Measurements from ENCODE around the gene PACSIN2.
"Not testable (repeated sequence)": the region's sequence is repeated elsewhere in the genome, so short reads cannot be mapped to it uniquely, and the experiment has no call there.

The PACSIN2 gene

DNA sequence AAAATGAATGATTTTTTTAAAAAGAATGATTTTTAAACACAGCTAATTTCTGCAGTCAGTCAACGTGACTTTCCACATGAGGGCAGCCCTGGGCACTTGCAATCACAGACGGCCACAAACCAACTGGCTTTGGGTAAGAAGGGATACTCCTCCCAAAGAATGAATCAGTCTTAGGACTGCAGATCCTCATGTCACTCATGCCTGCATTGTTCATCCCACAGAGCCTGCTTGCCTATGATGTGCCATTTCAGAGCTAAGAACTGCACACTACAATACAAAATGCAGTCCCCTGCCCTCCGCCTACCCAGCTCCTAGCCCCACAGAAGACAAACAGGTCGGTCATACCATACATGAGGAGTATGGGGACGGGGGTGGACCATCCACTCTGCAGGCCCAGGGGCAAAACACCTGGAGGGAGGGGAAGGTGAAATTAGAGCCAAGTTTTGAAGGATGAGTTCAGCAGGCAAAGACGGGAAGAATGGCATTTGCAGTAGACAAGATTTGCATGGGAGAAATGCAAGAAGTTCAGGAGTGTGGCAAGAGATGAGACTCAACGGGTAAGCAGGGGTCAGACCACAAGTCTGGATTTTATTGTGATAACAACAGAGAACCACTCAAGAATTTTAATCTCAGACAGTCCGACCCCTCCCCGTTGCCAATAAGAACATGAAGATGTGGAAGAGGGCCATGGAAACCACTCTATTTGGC lies 24.7 kb downstream of the PACSIN2 start:
- DNase-seq = no peak

DNA sequence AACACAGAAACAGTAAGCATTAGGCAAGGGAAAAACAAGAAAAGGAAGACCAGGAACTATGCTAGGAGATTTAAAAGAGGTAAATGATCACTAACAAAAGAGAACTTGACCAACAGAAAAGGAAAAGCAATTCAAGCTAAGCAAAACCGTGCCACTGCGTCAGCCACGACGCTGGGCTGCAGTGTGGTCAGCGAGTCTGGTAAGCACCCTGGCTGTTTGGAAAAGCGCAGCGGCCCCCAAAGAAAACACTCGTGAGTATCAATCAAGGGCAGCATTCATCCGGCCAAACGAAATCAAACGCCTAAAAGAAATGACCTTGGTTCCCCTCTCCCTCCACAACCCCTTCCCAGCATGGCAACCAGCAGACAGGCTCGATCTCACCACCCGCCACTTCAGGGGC lies 28.8 kb downstream of the PACSIN2 start:
- DNase-seq = no peak

DNA sequence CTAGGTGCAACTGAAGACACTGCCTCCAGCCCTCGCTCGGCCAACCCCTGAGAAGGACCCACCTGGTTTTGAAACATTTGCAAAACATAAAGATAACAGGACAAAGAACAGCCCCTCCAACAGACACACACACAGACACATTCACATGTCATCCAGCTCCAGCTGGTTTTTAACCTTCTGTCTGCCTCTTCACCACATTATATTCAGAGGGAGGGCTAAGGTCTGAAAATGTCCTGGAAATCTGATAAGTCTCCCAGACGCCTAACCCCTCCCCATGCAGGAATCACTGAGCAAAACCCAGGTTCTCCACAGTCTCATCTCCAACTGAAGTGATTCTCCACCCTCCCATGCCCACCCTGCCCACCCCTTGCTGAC lies 29.4 kb downstream of the PACSIN2 start:
- no peak for DNase-seq

DNA sequence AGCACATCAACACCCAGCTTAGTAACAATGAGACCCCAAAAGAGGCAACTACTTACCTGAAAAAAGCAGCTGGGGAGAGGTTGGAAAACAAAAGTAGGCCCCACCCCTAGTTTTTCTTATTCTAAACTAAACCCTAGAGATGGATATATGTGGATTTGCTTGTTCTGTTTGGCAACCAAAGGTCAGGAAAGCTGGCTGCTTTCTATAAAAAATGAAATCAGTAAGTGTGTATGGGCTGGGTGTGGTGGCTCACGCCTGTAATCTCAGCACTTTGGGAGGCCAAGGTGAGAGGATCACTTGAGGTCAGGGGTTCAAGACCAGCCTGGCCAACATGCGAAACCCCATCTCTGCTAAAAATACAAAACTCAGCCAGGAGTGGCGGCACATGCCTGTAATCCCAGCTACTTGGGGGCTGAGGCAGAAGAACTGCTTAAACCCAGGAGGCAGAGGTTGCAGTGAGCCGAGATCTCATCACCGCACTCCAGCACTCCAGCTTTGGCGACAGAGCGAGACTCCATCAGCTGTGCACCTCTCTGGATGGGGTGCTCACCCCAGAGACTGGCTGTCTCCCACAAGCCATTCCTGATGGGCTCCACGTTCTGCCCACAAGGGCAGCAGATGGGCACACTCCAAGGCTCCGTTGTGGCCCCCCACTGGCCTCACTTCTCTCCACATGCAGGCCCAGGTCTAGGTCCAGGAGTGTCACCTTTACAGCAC lies 30.0 kb downstream of the PACSIN2 start:
- no peak for DNase-seq

DNA sequence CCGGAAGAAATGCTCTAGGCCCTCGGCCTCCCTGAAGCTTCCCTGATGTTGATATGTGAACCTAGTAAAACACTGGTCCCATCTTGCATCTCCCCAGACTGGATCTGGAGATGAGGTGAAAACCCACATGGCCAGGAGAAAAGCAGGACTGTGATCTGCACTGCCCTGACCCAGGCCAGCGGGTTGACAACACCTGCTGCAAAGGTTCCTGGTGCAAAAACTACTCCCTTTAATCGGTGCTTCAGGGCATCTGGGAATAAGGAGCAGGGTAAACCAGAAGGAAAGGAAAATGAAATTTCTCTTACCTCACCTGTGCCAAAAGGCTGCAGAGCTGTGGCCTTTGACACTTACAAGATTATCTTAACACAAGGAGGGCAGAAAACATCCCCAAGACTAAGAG lies 30.6 kb downstream of the PACSIN2 start:
- no peak for DNase-seq

DNA sequence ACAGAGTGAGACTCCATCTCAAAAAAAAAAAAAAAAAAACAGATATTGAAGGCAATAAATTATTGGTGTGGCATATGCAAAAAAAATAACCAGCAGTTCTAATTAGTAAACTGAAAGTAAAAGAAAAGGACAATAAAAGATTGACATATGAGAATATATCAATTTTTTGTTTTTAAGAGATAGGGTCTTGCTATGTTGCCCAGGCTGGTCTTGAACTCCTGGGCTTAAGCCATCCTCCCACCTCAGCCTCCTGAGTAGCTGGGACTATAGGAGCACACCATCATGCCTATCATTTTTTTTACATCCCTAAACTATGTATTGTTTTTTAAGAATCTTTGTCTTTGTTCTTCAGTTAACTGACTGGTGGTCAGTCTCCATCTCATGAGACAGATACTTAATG lies 31.5 kb downstream of the PACSIN2 start:
- DNase-seq = no peak

DNA sequence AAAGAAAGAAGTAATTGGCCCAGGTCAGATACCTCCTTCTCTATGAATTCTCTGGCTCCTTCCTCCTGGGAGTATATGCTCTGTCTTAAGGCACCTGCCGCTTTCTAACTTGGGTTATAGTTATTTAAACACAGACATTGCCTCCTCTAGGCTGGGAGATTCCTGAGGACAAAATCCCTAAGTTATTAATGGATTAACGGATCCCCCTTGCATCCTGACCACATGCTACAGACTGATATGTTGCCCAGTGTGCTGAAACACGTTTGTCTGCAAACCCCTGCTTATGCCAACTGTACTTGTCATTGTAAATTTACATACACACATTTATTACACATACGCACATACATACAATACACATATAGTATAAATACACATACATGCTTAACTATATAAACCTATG lies 35.3 kb downstream of the PACSIN2 start:
- no peak for DNase-seq

DNA sequence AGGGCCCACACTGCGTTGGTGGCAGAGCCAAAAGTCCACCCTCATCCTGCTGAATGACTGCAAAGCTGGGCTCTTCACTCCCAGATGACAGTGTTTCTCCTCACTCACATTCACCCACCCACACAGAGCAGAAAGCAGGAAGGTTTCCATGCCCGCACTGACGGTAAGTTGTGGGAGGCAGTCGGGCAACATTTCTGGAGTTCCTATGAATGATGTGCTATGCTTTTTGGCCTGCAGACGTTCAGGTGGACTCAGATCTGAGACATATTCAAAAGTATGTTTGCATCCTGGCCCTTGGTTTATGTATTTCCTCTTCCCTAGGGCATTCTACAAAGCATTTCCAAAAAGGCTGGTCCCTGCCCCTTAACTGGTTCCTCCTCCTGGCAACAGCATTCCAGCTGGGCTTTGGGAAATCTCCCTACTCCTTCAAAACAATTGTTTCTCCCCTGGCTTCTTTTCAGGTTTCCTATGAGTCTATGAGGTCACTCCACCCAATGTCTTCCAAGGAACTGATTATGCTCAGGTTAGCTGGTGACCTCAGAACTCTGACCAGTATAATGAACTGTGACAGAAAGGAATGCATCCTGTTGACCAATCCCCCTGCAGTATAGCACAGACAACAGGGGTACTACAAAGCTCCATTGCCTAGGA lies 36.4 kb downstream of the PACSIN2 start:
- DNase-seq = no peak

DNA sequence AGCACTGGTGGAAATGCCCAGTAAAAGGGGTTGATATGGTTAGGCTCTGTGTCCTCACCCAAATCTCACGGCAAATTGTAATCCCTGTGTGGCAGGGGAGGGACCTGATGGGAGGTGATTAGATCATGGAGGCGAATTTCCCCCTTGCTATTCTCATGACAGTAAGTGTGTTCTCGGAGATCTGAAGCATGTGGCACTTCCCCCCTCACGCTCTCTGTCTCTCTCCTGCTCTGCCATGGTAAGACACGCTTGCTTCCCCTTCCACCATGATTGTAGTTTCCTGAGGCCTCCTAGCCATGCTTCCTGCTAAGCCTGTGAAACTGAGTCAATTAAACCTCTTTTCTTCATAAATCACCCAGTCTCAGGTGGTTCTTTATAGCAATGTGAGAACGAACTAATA lies 37.4 kb downstream of the PACSIN2 start:
- no peak for DNase-seq

DNA sequence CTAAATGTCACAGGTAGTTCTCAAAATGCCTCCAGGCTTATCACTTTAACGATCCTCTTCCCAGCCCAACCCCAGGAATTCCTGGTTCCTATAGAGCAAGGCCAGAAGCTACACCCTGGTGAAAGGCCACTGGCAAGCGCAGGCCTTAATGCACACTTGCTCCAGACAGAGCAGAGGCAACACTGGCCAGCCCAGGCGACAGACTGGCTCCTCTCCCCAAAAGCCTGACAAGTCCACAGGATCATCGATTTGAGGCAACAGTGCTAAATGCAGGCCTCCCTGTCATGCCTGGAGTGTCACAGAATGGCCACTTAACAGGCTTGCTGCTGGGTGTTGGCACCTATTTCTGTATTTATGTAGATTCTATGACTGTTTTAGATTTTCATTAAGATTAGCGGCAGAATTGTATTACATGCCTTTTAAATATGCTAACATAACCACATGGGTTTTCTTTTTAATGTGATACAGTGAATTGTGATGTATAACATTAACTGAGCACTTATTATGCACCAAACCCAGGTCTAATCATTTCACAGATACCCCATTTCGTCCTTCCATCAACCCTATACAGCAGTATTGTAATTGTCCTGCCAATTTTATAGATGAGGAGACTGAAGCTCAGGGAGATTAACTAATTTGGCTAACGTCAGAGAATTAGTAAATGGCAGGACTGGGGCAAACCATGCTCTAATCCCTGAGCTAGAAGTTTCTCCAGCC lies 38.6 kb downstream of the PACSIN2 start:
- DNase-seq = no peak

DNA sequence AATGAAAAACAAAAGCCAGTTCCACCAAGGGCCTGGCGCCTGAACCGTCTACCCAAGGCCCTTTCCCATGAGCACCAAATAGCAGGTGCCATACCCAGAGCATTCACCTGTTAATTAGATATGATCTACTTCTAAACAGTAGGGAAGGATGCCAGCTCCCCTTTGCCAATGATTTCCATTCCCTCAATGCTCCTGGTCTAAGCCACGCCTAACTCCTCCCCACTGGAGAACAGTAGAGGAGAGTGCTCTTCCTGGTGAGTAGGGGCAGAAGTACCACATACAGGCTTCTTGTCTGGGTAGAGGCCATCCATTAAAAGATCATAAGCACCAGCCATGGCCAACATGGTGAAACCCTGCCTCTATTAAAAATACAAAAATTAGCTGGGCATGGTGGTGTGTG lies 40.7 kb downstream of the PACSIN2 start:
- DNase-seq = no peak

DNA sequence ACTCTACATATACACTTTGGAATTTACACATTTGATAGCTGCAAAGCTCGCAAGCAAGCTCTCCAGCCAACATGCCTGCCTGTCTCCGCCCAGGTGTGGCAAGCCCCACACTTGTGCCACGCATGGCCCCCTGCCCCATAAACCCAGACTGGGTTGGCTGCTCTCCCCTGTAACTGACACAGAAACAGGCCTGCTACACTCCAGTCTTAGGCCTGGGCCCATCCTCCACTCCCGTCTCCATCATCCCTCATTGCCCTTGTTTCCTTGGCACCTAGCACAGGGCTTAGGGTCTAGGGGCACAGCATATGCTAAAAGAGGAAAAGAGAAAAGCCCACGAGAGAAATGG lies 41.4 kb downstream of the PACSIN2 start:
- no peak for DNase-seq

DNA sequence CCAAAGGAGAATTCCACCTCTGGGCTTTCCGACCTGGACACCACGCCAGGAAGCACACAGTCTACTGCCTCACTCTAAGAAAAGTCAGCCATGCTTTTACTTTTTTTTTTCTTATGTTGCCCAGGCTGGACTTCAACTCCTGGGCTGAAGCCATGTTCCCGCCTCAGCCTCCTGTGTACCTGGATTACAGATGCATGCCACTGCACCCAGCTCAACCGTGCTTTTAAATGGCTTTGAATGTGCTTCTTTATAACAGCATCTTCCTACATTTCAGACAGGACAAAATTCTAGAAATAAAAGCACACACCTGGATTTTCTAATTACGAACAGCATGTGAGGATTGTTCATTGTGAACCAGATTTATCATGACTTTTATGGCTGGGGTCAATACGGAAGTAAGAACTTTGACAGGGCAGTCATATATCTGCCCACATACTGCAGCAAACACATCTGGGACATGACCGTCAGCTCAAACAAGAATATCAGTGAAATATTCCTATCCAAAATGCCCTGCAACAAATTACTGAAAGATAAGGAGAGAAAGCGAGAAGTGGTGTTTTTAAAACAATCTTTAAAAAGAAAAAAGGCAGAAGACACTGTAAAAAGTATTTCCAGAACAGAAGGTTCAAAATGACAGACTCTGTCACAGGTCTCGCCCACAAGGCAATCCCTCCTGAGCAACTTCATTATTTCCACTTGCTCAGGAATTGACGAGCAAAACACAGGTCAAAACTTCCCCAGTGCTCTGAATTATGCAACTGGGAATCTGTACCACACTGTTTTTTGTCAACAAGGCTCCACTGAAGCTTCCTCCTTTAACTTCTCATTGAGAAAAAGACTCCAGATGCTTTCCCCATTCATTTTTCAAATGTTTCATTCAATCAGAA lies 42.1 kb downstream of the PACSIN2 start:
- no peak for DNase-seq

DNA sequence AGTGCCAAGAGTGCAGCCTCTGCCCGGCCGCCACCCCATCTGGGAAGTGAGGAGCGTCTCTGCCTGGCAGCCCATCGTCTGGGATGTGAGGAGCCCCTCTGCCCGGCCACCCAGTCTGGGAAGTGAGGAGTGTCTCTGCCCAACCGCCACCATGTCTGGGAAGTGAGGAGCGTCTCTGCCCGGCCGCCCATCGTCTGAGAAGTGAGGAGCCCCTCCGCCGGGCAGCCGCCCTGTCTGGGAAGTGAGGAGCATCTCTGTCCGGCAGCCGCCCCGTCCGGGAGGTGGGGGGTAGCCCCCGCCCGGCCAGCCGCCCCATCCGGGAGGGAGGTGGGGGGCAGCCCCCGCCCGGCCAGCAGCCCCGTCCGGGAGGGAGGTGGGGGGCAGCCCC lies 43.5 kb downstream of the PACSIN2 start:
- not testable (repeated sequence) for DNase-seq

DNA sequence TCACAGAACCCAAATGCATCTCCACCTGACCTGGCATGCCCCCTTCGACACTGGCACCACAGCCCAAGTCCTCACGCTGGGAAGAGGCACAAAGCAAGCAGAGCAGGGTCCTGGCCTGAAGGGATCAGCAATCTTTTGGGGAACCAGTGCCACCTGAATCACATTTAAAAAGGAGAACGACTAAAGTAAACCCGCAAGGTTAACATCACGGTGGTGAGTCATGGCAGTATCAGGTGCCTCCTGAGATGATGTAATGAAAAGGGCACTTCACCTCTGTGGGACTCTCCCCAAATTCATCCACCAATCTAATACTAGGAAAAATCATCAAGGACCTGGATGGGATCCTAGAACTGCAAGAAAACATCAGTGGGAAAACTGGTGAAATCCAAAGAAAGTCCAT lies 44.9 kb downstream of the PACSIN2 start:
- no peak for DNase-seq

DNA sequence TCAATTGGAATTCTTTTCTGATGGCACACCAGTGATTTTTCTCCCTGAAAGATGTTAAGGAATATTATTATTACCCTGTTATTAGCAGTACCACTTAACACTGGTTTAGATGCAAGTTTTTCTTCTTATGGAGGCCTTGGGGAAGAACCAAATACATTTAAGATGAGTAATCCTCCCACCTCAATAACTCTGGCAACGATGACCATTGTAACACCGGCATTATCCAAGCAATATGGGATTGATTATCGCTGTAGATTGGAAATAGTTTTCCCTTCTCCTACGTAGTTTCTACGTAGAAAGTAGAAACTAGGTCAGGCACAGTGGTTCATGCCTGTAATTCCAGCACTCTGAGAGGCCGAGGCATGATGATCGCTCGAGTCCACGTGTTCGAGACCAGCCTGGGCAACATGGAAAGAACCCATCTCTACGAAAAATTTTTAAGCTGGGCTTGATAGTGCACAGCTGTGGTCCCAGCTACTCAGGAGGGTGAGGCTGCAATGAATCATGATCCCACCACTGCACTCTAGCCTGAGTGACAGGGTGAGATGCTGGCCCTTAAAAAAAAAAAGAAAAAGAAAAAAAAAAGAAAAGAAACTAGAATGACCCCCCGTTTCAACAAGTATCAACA lies 45.5 kb downstream of the PACSIN2 start:
- DNase-seq = no peak

DNA sequence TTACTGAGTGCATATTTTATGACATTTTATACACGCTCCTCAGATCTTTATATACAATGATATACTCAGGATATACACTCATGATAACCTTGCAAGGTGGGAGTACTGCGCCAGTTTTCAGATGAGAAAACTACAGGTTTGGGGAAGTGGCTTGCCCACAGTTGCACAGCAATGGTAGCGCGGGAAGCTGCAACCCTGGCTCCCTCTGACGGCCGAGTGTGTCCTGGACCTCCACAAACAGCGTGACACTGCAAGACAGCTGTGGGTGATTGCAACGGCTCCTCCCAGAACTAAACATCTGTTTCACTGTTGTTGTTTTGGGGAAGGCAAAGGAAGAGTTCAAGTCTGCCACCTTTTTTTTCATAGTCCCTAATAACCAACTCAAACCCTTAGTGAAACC lies 47.0 kb downstream of the PACSIN2 start:
- DNase-seq = no peak

DNA sequence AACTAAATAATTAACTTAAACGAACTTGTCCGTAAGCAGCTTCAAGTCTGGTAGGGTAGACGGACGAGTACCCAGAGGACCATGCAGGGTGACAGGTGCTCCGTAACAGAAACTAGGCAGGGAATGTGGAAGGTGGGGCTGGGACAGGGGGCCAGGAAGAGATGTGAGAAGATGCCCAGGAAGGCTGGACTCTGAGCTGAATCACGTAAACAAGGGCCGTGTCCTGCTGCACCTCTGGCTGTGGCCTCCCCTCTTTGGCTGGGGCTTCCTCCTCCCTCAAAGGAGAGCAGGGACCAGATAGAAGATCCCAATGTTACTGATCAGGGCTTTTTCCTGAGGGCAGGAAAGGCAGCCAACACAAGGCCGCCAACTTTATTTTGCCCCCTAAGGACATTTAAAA lies 47.9 kb downstream of the PACSIN2 start:
- DNase-seq = no peak

DNA sequence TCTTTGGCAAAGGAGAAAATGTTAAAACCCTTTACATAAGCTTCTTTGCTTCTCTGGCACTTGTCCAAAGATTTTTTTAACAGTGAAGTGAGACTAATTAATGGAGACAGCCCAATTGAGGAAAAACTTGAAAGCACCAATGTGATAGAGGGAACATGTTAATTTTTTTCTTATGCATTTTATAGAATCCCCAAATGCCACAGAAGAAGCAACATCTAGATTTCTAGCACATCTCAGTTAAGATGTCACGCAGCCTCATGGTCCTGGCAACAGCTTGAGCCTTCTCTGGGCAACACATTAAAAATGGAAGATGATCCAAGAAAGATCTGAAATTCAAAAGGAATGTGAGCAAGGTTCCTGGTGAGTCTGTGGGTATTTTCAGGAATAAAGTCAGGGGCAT lies 48.5 kb downstream of the PACSIN2 start:
- no peak for DNase-seq

DNA sequence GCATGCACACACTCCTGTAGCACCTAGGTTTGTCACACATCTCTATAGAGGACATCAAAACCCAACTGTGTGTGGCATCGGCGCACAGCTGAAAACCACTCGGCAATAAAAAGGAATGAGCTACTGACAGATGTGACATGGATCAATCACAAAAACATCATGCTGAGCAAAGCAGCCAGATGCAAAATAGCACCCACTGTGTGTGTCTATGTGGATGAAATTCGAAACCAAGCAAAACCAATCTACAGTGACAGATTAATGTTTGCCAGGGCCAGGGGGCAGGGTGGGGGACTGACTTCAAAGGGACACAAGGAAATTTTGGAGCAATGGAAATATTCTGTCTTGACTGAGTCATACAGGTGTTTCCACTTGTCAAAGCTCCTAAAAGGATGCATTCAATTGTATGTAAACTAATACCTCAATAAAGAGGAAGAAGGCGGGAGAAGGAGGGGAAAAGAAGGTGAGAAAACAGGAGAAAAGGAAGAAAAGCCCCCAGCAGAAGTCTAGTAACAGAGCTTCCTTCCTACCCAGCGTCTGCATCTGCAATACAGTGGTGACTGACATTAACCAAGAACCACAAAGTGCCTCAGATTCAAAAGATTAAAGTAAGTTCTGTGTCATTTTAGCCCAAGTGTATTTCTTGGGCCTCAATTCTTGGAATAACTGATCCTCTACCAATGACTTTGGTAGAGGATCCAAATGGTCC lies 49.8 kb downstream of the PACSIN2 start:
- no peak for DNase-seq

DNA sequence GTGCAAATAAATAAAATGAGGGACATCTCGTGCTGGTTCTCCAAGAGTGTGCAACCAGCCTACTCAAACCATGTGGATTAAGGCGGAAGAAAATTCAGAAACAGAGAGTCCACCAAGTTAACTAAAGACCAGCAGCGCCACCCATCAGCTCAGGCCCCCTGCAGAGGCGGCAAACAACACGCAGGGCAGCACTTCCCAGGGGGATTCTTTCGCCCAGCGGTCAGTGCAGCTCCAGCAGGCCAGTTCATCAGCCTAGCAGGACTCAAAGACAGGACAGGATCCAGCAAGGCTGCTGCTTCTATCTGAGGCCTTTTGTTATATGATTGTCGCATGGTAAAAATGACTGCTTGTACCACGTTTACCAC lies 51.7 kb downstream of the PACSIN2 start:
- no peak for DNase-seq
